HepG2 (cell line): Measurements from ENCODE around the gene ICAM3.

ENCODE experiments used
- CBFB ChIP-seq: sonication (generic); formaldehyde crosslinking; IDR thresholded peaks from 2 replicates; pipeline ENCODE4 v1.4.0; 2020; ENCODE audit warnings: missing genetic modification reagents
- CTCF ChIP-seq: sonication (generic); formaldehyde crosslinking; IDR thresholded peaks from 2 replicates; pipeline ENCODE4 v1.5.0; 2020; ENCODE audit warnings: mild to moderate bottlenecking, missing genetic modification reagents, moderate library complexity
- FOSL1 ChIP-seq: sonication (generic); formaldehyde crosslinking; IDR thresholded peaks from 2 replicates; pipeline ENCODE4 v1.9.0; 2021; ENCODE audit warnings: missing genetic modification reagents, borderline replicate concordance
- FOXM1 ChIP-seq: sonication (generic); formaldehyde crosslinking; IDR thresholded peaks from 2 replicates; pipeline ENCODE4 v1.5.0; 2020; ENCODE audit warnings: missing genetic modification reagents
- KAT7 ChIP-seq: IDR thresholded peaks from 2 replicates; pipeline ENCODE4 v1.6.1; 2018; ENCODE audit warnings: borderline replicate concordance, missing compliant biosample characterization
- MEF2D ChIP-seq: sonication (generic); formaldehyde crosslinking; IDR thresholded peaks from 2 replicates; pipeline ENCODE4 v1.5.1; 2020; ENCODE audit warnings: mild to moderate bottlenecking, missing genetic modification reagents
- MYC ChIP-seq: sonication (generic); formaldehyde crosslinking; IDR thresholded peaks from 2 replicates; pipeline ENCODE4 v1.9.0; 2021; ENCODE audit warnings: missing genetic modification reagents, borderline replicate concordance
- RXRA ChIP-seq: sonication (generic); formaldehyde crosslinking; IDR thresholded peaks from 2 replicates; pipeline ENCODE4 v1.5.1; 2020; ENCODE audit warnings: missing genetic modification reagents
- TSC22D2 ChIP-seq: sonication (generic); formaldehyde crosslinking; IDR thresholded peaks from 2 replicates; pipeline ENCODE4 v1.5.1; 2020; ENCODE audit warnings: missing genetic modification reagents, mild to moderate bottlenecking, borderline replicate concordance
- XRCC5 ChIP-seq: fragments of 200-400 bp; formaldehyde crosslinking; optimal IDR thresholded peaks from 2 replicates; pipeline ENCODE3; 2017; ENCODE audit warnings: mild to moderate bottlenecking, low read length
- ZNF432 ChIP-seq: sonication (generic); formaldehyde crosslinking; IDR thresholded peaks from 2 replicates; pipeline ENCODE4 v1.5.0; 2020; ENCODE audit warnings: missing genetic modification reagents, mild to moderate bottlenecking, borderline replicate concordance
- TF ChIP-seq, protein P1 (sequence below): sonication (generic); formaldehyde crosslinking; IDR thresholded peaks from 2 replicates; pipeline ENCODE4 v1.4.0; 2020; ENCODE audit warnings: missing genetic modification reagents, mild to moderate bottlenecking, borderline replicate concordance

DNA sequence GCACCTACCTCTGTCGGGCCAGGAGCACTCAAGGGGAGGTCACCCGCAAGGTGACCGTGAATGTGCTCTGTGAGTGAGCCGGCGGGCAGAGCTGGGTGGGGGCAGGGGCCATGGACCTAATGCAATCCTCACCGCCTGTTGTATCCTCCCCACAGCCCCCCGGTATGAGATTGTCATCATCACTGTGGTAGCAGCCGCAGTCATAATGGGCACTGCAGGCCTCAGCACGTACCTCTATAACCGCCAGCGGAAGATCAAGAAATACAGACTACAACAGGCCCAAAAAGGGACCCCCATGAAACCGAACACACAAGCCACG, 54.5 kb downstream of the ICAM3 start:
- TF ChIP-seq TSC22D2 (CRISPR knock-in tag) = no peak
- no peak for TF ChIP-seq RXRA (CRISPR knock-in tag)
- no peak for TF ChIP-seq MEF2D
- no peak for TF ChIP-seq FOSL1 (CRISPR knock-in tag)
- TF ChIP-seq CTCF = no peak
- no peak for TF ChIP-seq CBFB (CRISPR knock-in tag)
- no peak for TF ChIP-seq KAT7 (CRISPR knock-in tag)
- TF ChIP-seq FOXM1 (CRISPR knock-in tag) = no peak
- TF ChIP-seq, protein P1, sequence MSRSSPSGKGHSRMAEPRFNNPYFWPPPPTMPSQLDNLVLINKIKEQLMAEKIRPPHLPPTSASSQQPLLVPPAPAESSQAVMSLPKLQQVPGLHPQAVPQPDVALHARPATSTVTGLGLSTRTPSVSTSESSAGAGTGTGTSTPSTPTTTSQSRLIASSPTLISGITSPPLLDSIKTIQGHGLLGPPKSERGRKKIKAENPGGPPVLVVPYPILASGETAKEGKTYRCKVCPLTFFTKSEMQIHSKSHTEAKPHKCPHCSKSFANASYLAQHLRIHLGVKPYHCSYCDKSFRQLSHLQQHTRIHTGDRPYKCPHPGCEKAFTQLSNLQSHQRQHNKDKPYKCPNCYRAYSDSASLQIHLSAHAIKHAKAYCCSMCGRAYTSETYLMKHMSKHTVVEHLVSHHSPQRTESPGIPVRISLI = no peak
- TF ChIP-seq ZNF432 (CRISPR knock-in tag) = no peak
- no peak for TF ChIP-seq XRCC5
- no peak for TF ChIP-seq MYC
